H9 (cell line): ENCODE data around the gene C5orf34. TPM values are rescaled to one million over a fixed set of nuclear protein-coding genes. Genes with fewer than 3 reads are reported as not detected.

Experiments
- DNase-seq: peaks from one replicate; pipeline ENCODE4 v3.0.0-alpha.2; 2017
- H2AFZ ChIP-seq: one replicate; pipeline ENCODE4 v1.6.1; 2013; ENCODE audit warnings: mild to moderate bottlenecking, low read length, control low read depth, moderate library complexity
- H2AK5ac ChIP-seq: 2 replicates; pipeline ENCODE4 v1.6.1; 2013; ENCODE audit warnings: low read length, control low read depth, mixed read lengths; ENCODE audit not compliant: insufficient read length
- H2BK120ac ChIP-seq: one replicate; pipeline ENCODE4 v1.6.1; 2013; ENCODE audit warnings: low read depth, mild to moderate bottlenecking, low read length, control low read depth, inconsistent platforms; ENCODE audit not compliant: poor library complexity, severe bottlenecking
- H2BK12ac ChIP-seq: 2 replicates; pipeline ENCODE4 v1.6.1; 2013; ENCODE audit warnings: low read length, control low read depth, mixed read lengths, low read depth; ENCODE audit not compliant: insufficient read length
- H2BK15ac ChIP-seq: 2 replicates; pipeline ENCODE4 v1.6.1; 2013; ENCODE audit warnings: low read depth, low read length, control low read depth
- H2BK20ac ChIP-seq: one replicate; pipeline ENCODE4 v1.6.1; 2013; ENCODE audit warnings: low read depth, mild to moderate bottlenecking, low read length, control low read depth, inconsistent platforms; ENCODE audit not compliant: poor library complexity, severe bottlenecking
- H2BK5ac ChIP-seq: 2 replicates; pipeline ENCODE4 v1.6.1; 2013; ENCODE audit warnings: low read length, control low read depth, mixed read lengths; ENCODE audit not compliant: insufficient read length
- H3K14ac ChIP-seq: 2 replicates; pipeline ENCODE4 v1.6.1; 2013; ENCODE audit warnings: low read length, control low read depth; ENCODE audit not compliant: insufficient read depth
- H3K18ac ChIP-seq: 2 replicates; pipeline ENCODE4 v1.6.1; 2013; ENCODE audit warnings: low read depth, mild to moderate bottlenecking, mixed read lengths, low read length, control low read depth; ENCODE audit not compliant: insufficient read length
- H3K23ac ChIP-seq: 2 replicates; pipeline ENCODE4 v1.6.1; 2013; ENCODE audit warnings: low read length, control low read depth, mixed read lengths, low read depth; ENCODE audit not compliant: insufficient read length
- H3K23me2 ChIP-seq: 2 replicates; pipeline ENCODE4 v1.6.1; 2013; ENCODE audit warnings: low read depth, mild to moderate bottlenecking, mixed read lengths, low read length, control low read depth; ENCODE audit not compliant: insufficient read length, poor library complexity, severe bottlenecking
- H3K27ac ChIP-seq: 2 replicates; pipeline ENCODE4 v1.5.1; 2013; ENCODE audit warnings: low read length, control low read depth, mixed read lengths, low read depth; ENCODE audit not compliant: insufficient read length
- H3K27me3 ChIP-seq: 2 replicates; pipeline ENCODE4 v1.6.1; 2013; ENCODE audit warnings: low read length, control low read depth, inconsistent platforms; ENCODE audit not compliant: insufficient read depth
- H3K4ac ChIP-seq: 2 replicates; pipeline ENCODE4 v1.6.1; 2013; ENCODE audit warnings: low read depth, mild to moderate bottlenecking, control low read depth, inconsistent platforms, low read length, moderate library complexity
- H3K4me1 ChIP-seq: 2 replicates; pipeline ENCODE4 v1.6.1; 2013; ENCODE audit warnings: low read length, control low read depth, inconsistent platforms; ENCODE audit not compliant: insufficient read depth
- H3K4me2 ChIP-seq: 2 replicates; pipeline ENCODE4 v1.6.1; 2013; ENCODE audit warnings: low read length, control low read depth, mixed read lengths; ENCODE audit not compliant: insufficient read length, insufficient read depth
- H3K56ac ChIP-seq: 2 replicates; pipeline ENCODE4 v1.6.1; 2013; ENCODE audit warnings: low read depth, mild to moderate bottlenecking, mixed read lengths, low read length, control low read depth; ENCODE audit not compliant: insufficient read length
- H3K79me1 ChIP-seq: 2 replicates; pipeline ENCODE4 v1.6.1; 2013; ENCODE audit warnings: low read depth, mild to moderate bottlenecking, moderate library complexity, low read length, control low read depth, inconsistent platforms; ENCODE audit not compliant: insufficient read depth, poor library complexity, severe bottlenecking
- H3K79me2 ChIP-seq: 2 replicates; pipeline ENCODE4 v1.6.1; 2013; ENCODE audit warnings: low read length, control low read depth, inconsistent platforms; ENCODE audit not compliant: insufficient read depth
- H3K9ac ChIP-seq: 2 replicates; pipeline ENCODE4 v1.6.1; 2013; ENCODE audit warnings: low read length, control low read depth, mixed read lengths; ENCODE audit not compliant: insufficient read length; ENCODE audit errors: extremely low read depth
- H3K9me3 ChIP-seq: one replicate; pipeline ENCODE4 v1.6.1; 2013; ENCODE audit warnings: low read depth, low read length, inconsistent platforms; ENCODE audit not compliant: control insufficient read depth
- H3T11ph ChIP-seq: one replicate; pipeline ENCODE4 v1.6.1; 2013; ENCODE audit warnings: mild to moderate bottlenecking, low read length, control low read depth, inconsistent platforms
- H4K20me1 ChIP-seq: one replicate; pipeline ENCODE4 v1.6.1; 2013; ENCODE audit not compliant: control insufficient read depth, insufficient read length, insufficient read depth
- H4K5ac ChIP-seq: 2 replicates; pipeline ENCODE4 v1.6.1; 2013; ENCODE audit warnings: low read depth, mild to moderate bottlenecking, mixed read lengths, low read length, control low read depth; ENCODE audit not compliant: insufficient read length
- H4K8ac ChIP-seq: replicated peaks from 2 replicates; pipeline ENCODE4 v1.6.1; 2013; ENCODE audit warnings: low read length, control low read depth, mixed read lengths, low read depth; ENCODE audit not compliant: insufficient read length
- H4K91ac ChIP-seq: 2 replicates; pipeline ENCODE4 v1.6.1; 2013; ENCODE audit warnings: low read depth, mild to moderate bottlenecking, moderate library complexity, mixed read lengths, low read length, control low read depth; ENCODE audit not compliant: insufficient read length
- H3K27ac Mint-ChIP-seq, 3 experiments: 2 replicates in 2 of 3; 3 replicates in 1 of 3; pipeline ENCODE4 v1.8.0; 2020 to 2021; ENCODE audit warnings: mixed read lengths in 3 of 3, mild to moderate bottlenecking in 1 of 3, moderate library complexity in 1 of 3
- H3K27me3 Mint-ChIP-seq: 2 replicates; pipeline ENCODE4 v1.8.0; 2021; ENCODE audit warnings: low read depth, mild to moderate bottlenecking, moderate library complexity, mixed read lengths
- H3K36me3 Mint-ChIP-seq, 3 experiments: 2 replicates in 2 of 3; 3 replicates in 1 of 3; pipeline ENCODE4 v1.8.0; 2020 to 2021; ENCODE audit warnings: low read depth in 3 of 3, mixed read lengths in 3 of 3; ENCODE audit not compliant: insufficient read depth in 1 of 3
- H3K4me1 Mint-ChIP-seq, 2 experiments: 2 replicates each; pipeline ENCODE4 v1.8.0; 2020; ENCODE audit warnings: mixed read lengths in 2 of 2
- H3K4me3 Mint-ChIP-seq, 2 experiments: 2 replicates in 1 of 2; 3 replicates in 1 of 2; pipeline ENCODE4 v1.8.0; 2020 to 2021; ENCODE audit warnings: mild to moderate bottlenecking in 2 of 2, mixed read lengths in 2 of 2, moderate library complexity in 1 of 2
- H3K9me3 Mint-ChIP-seq, 2 experiments: 2 replicates in 1 of 2; 3 replicates in 1 of 2; pipeline ENCODE4 v1.8.0; 2020; ENCODE audit warnings: mild to moderate bottlenecking in 2 of 2, mixed read lengths in 2 of 2, moderate library complexity in 1 of 2
- CTCF ChIP-seq: fragments of 200-600 bp; sonication (generic); conservative IDR thresholded peaks from 3 replicates; pipeline ENCODE4 v1.8.0; 2021; ENCODE audit warnings: antibody characterized with exemption, mild to moderate bottlenecking
- WGBS: extraction: QIAGEN DNeasy Blood & Tissue Kit; methylation state at CpG from one replicate; pipeline ENCODE4 v1.1.7; 2013; ENCODE audit warnings: missing lambda C conversion rate, low lambda C conversion rate, mixed read lengths; ENCODE audit not compliant: insufficient read length; ENCODE audit errors: extremely low coverage; 5-methylcytosine and 5-hydroxymethylcytosine counted together
- total RNA-seq: library from RNA; stranded (reverse); gene quantifications from 2 replicates; pipeline ENCODE4 v1.2.1, GENCODE V29; 2021

Gene C5orf34
- total RNA-seq, 1 experiment from 2014 or later: 7.7 TPM

- H3K18ac ChIP-seq: no peak overlapping the region
- H4K8ac ChIP-seq: no peak overlapping the region
- Mint-ChIP-seq H3K4me1 (peaks cover 14% of the 10 kb centered on the region in 2 experiments), H3K27me3 (no peaks in the 10 kb centered on the region), H3K4me3 (no peak overlapping the region), H3K27ac (no peak overlapping the region; a peak in 1 of 7 replicates), H3K36me3 (peaks cover 0 to 23% (median 2%) of the 10 kb centered on the region in 3 experiments; a peak in 6 of 7 replicates), H3K9me3 (no peaks in the 10 kb centered on the region)
- DNase-seq: no peak
- H2BK15ac ChIP-seq: no peak overlapping the region
- H2BK5ac ChIP-seq: no peak overlapping the region
- no peak overlapping the region for H3K27ac ChIP-seq
- H3K9ac ChIP-seq: no peak overlapping the region
- TF ChIP-seq CTCF: no peak
- H2AFZ ChIP-seq: no peak overlapping the region
- H2AK5ac ChIP-seq: no peak overlapping the region
- H3K9me3 ChIP-seq: no peaks in the 10 kb centered on the region
- no peak overlapping the region for H2BK12ac ChIP-seq
- no peak overlapping the region for H3T11ph ChIP-seq
- no peaks in the 10 kb centered on the region for H3K79me2 ChIP-seq
- no peak overlapping the region for H4K91ac ChIP-seq
- H3K23ac ChIP-seq: no peak overlapping the region
- no peaks in the 10 kb centered on the region for H4K20me1 ChIP-seq
- no peaks in the 10 kb centered on the region for H3K79me1 ChIP-seq
- WGBS: no CpG with 5 or more reads among the region's 2 CpGs
- no peak overlapping the region for H3K4ac ChIP-seq
- no peak overlapping the region for H3K4me2 ChIP-seq
- H2BK120ac ChIP-seq: no peak overlapping the region
- H4K5ac ChIP-seq: no peak overlapping the region
- no peak overlapping the region for H2BK20ac ChIP-seq
- no peaks in the 10 kb centered on the region for H3K27me3 ChIP-seq
- no peak overlapping the region for H3K14ac ChIP-seq
- H3K23me2 ChIP-seq: peaks cover 2% of the 10 kb centered on the region
- H3K4me1 ChIP-seq: no peaks in the 10 kb centered on the region
- H3K56ac ChIP-seq: no peak overlapping the region
These were observed 29.5 kb downstream of the C5orf34 start for GRCh38 chr5:43485406-43485805.
